Measurements from ENCODE around the gene ABAT.
"Not testable (repeated sequence)": the region's sequence is repeated elsewhere in the genome, so short reads cannot be mapped to it uniquely, and the experiment has no call there.

ABAT gene

DNA sequence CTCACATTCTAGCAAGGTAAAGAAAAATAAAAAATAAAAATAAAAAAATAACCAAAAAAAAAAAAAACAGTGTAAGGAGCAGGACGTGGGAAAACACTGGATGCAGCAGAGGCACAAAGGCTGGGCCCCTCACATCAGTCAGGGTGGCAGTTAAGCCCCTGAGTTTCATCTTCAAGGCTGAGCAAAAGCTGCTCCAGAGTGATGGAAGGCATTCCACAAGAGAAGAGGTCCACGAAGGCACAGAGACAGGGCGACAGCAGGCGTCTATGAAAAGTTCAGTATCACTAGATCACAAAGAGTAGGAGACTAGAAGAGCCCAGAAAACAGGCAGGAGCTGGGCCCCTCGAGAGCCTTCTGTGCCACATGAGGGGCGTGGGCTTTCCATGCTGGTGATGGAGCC, 111.0 kb downstream of the ABAT start:
- H3K79me2 ChIP-seq (ENCODE audit: insufficient read depth, low read length) = no peaks in the 10 kb centered on the region
- no peaks in the 10 kb centered on the region for H4K20me1 ChIP-seq (ENCODE audit: low read depth, low read length)
- no peaks in the 10 kb centered on the region for H3K9me3 ChIP-seq (ENCODE audit: insufficient read depth, low read length)
- H3K4me3 ChIP-seq (ENCODE audit: insufficient read depth, low read length, poor library complexity, severe bottlenecking) = no peak overlapping the region
- H3K36me3 ChIP-seq (ENCODE audit: low read length) = no peaks in the 10 kb centered on the region
- no peak overlapping the region for H3K4me2 ChIP-seq (ENCODE audit: low read depth, low read length, poor library complexity, severe bottlenecking)
- H2AFZ ChIP-seq (ENCODE audit: low read depth, low read length, severe bottlenecking) = no peak overlapping the region
- no peaks in the 10 kb centered on the region for H3K27me3 ChIP-seq (ENCODE audit: low read length)
- H3F3A ChIP-seq (ENCODE audit: insufficient read depth) = no peaks in the 10 kb centered on the region
- H3K9ac ChIP-seq (ENCODE audit: low read length) = no peak overlapping the region
- H3K27ac ChIP-seq (ENCODE audit: low read depth, low read length) = no peak overlapping the region
- TF ChIP-seq, protein P1, sequence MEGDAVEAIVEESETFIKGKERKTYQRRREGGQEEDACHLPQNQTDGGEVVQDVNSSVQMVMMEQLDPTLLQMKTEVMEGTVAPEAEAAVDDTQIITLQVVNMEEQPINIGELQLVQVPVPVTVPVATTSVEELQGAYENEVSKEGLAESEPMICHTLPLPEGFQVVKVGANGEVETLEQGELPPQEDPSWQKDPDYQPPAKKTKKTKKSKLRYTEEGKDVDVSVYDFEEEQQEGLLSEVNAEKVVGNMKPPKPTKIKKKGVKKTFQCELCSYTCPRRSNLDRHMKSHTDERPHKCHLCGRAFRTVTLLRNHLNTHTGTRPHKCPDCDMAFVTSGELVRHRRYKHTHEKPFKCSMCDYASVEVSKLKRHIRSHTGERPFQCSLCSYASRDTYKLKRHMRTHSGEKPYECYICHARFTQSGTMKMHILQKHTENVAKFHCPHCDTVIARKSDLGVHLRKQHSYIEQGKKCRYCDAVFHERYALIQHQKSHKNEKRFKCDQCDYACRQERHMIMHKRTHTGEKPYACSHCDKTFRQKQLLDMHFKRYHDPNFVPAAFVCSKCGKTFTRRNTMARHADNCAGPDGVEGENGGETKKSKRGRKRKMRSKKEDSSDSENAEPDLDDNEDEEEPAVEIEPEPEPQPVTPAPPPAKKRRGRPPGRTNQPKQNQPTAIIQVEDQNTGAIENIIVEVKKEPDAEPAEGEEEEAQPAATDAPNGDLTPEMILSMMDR (IDR thresholded peaks at IDR 0.05; ENCODE audit: insufficient read depth, low read length, poor library complexity, severe bottlenecking) = no peak
- no peaks in the 10 kb centered on the region for H3K9me2 ChIP-seq (replicated peaks; ENCODE audit: insufficient read depth, low read length)

- not testable (repeated sequence) for H2AFZ ChIP-seq (ENCODE audit: low read depth, low read length, severe bottlenecking); H3F3A ChIP-seq (ENCODE audit: insufficient read depth); H3K4me2 ChIP-seq (ENCODE audit: low read depth, low read length, poor library complexity, severe bottlenecking); H3K36me3 ChIP-seq (ENCODE audit: low read length); H3K9me3 ChIP-seq (ENCODE audit: insufficient read depth, low read length); H3K27me3 ChIP-seq (ENCODE audit: low read length); H3K9ac ChIP-seq (ENCODE audit: low read length); H3K27ac ChIP-seq (ENCODE audit: low read depth, low read length); H4K20me1 ChIP-seq (ENCODE audit: low read depth, low read length); H3K79me2 ChIP-seq (ENCODE audit: insufficient read depth, low read length); H3K4me3 ChIP-seq (ENCODE audit: insufficient read depth, low read length, poor library complexity, severe bottlenecking); H3K9me2 ChIP-seq (replicated peaks; ENCODE audit: insufficient read depth, low read length)
Measured at GRCh38 chr16:8786316-8786715, 111.9 kb downstream of the ABAT start.

- Histone ChIP-seq H3K9me3 (ENCODE audit: insufficient read depth, low read length) (no peaks in the 10 kb centered on the region), H3K9ac (ENCODE audit: low read length) (no peak overlapping the region), H2AFZ (ENCODE audit: low read depth, low read length, severe bottlenecking) (no peak overlapping the region), H3F3A (ENCODE audit: insufficient read depth) (no peaks in the 10 kb centered on the region), H3K9me2 (replicated peaks; ENCODE audit: insufficient read depth, low read length) (no peaks in the 10 kb centered on the region), H3K79me2 (ENCODE audit: insufficient read depth, low read length) (no peaks in the 10 kb centered on the region), H3K27me3 (ENCODE audit: low read length) (no peaks in the 10 kb centered on the region), H3K36me3 (ENCODE audit: low read length) (no peaks in the 10 kb centered on the region), H3K4me2 (ENCODE audit: low read depth, low read length, poor library complexity, severe bottlenecking) (no peak overlapping the region), H4K20me1 (ENCODE audit: low read depth, low read length) (no peaks in the 10 kb centered on the region), H3K4me3 (ENCODE audit: insufficient read depth, low read length, poor library complexity, severe bottlenecking) (no peak overlapping the region), H3K27ac (ENCODE audit: low read depth, low read length) (no peak overlapping the region)
- TF ChIP-seq EZH2phosphoT487 (conservative IDR thresholded peaks at IDR 0.05; ENCODE audit: low read length) = no peak
Measured at GRCh38 chr16:8788578-8789172, 114.3 kb downstream of the ABAT start.

DNA sequence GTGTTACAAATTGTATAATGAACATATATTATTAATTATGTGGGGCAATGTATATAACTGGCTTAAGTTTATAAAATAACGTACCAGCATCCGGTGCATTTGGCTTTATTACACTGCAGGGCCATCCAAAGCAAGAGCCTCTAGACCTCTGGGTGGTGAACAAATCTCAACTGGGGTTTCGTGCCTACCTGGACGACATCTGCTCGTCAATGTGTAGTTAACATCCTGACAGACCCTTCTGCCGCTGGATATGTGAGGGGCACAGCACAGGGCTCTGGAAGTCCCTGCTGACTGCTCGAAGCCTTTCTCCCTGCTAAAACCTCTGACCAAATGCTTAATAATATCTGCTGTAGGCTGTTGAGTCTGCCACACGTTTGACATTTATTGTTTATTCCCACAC, 120.7 kb downstream of the ABAT start:
- peaks cover 46% of the 10 kb centered on the region for H3K79me2 ChIP-seq (ENCODE audit: insufficient read depth, low read length)

GRCh38 chr16:8795818-8796217, 121.4 kb downstream of the ABAT start:
- H3K27ac ChIP-seq (ENCODE audit: low read depth, low read length) = no peak overlapping the region
- H4K20me1 ChIP-seq (ENCODE audit: low read depth, low read length) = peaks cover 4% of the 10 kb centered on the region; the same call in 1 of the 2 replicates
- no peak overlapping the region for H3K4me3 ChIP-seq (ENCODE audit: insufficient read depth, low read length, poor library complexity, severe bottlenecking)
- no peak overlapping the region for H3K4me2 ChIP-seq (ENCODE audit: low read depth, low read length, poor library complexity, severe bottlenecking)
- H3K9me2 ChIP-seq (replicated peaks; ENCODE audit: insufficient read depth, low read length) = no peaks in the 10 kb centered on the region
- H2AFZ ChIP-seq (ENCODE audit: low read depth, low read length, severe bottlenecking) = no peak overlapping the region
- no peak overlapping the region for H3K9ac ChIP-seq (ENCODE audit: low read length)
- no peaks in the 10 kb centered on the region for H3K9me3 ChIP-seq (ENCODE audit: insufficient read depth, low read length)
- no peaks in the 10 kb centered on the region for H3F3A ChIP-seq (ENCODE audit: insufficient read depth)
- no peaks in the 10 kb centered on the region for H3K36me3 ChIP-seq (ENCODE audit: low read length)
- no peak for TF ChIP-seq EZH2phosphoT487 (conservative IDR thresholded peaks at IDR 0.05; ENCODE audit: low read length)
- TF ChIP-seq, protein P1 (IDR thresholded peaks at IDR 0.05; ENCODE audit: insufficient read depth, low read length, poor library complexity, severe bottlenecking) = no peak
- peaks cover 53% of the 10 kb centered on the region for H3K79me2 ChIP-seq (ENCODE audit: insufficient read depth, low read length)
- no peaks in the 10 kb centered on the region for H3K27me3 ChIP-seq (ENCODE audit: low read length)

More for the DNA sequence above, 120.7 kb downstream of the ABAT start:
- Histone ChIP-seq H3K4me2 (ENCODE audit: low read depth, low read length, poor library complexity, severe bottlenecking) (no peak overlapping the region), H3K9ac (ENCODE audit: low read length) (no peak overlapping the region), H3K9me2 (replicated peaks; ENCODE audit: insufficient read depth, low read length) (no peaks in the 10 kb centered on the region), H3F3A (ENCODE audit: insufficient read depth) (no peaks in the 10 kb centered on the region), H3K36me3 (ENCODE audit: low read length) (no peaks in the 10 kb centered on the region), H3K9me3 (ENCODE audit: insufficient read depth, low read length) (no peaks in the 10 kb centered on the region), H2AFZ (ENCODE audit: low read depth, low read length, severe bottlenecking) (no peak overlapping the region), H3K4me3 (ENCODE audit: insufficient read depth, low read length, poor library complexity, severe bottlenecking) (no peak overlapping the region), H3K27me3 (ENCODE audit: low read length) (no peaks in the 10 kb centered on the region), H4K20me1 (ENCODE audit: low read depth, low read length) (no peaks in the 10 kb centered on the region; the same call in 1 of the 2 replicates), H3K27ac (ENCODE audit: low read depth, low read length) (no peak overlapping the region)
- no peak for TF ChIP-seq EZH2phosphoT487 (conservative IDR thresholded peaks at IDR 0.05; ENCODE audit: low read length)

Data from SU-DHL-6 (cell line).